Tibial artery (tissue), 4 donors: Measurements from ENCODE around the gene GRIN2A.

Experiments used
- DNase-seq, 2 donors: peaks; one replicate each; pipeline ENCODE4 v3.0.0-alpha.2; 2019
- H3K27ac ChIP-seq, 2 donors: fragments of 200-600 bp; sonication (generic) in 1 of 2; 1 replicate in 1 of 2; 2 replicates in 1 of 2; pipeline ENCODE4 v1.5.1; 2018 to 2019; ENCODE audit warnings: mild to moderate bottlenecking in 1 of 2
- H3K27me3 ChIP-seq, 2 donors: fragments of 200-600 bp; sonication (generic) in 1 of 2; one replicate each; pipeline versions ENCODE4 v1.5.1 to v1.6.0; 2016 to 2019
- H3K36me3 ChIP-seq, 3 donors: fragments of 200-600 bp; sonication (generic) in 2 of 3; one replicate each; pipeline ENCODE4 v1.5.1; 2016 to 2019; ENCODE audit warnings: mild to moderate bottlenecking in 2 of 3
- H3K4me1 ChIP-seq, 4 donors: fragments of 200-600 bp; sonication (generic) in 2 of 4; 1 replicate in 3 of 4; 2 replicates in 1 of 4; pipeline ENCODE4 v1.5.1; 2016 to 2019
- H3K4me3 ChIP-seq, 2 donors: fragments of 200-600 bp; sonication (generic) in 1 of 2; 1 replicate in 1 of 2; 2 replicates in 1 of 2; pipeline ENCODE4 v1.5.1; 2018 to 2019; ENCODE audit warnings: mild to moderate bottlenecking in 2 of 2
- H3K9me3 ChIP-seq, 3 donors: fragments of 200-600 bp; sonication (generic) in 1 of 3; one replicate each; pipeline ENCODE4 v1.5.1; 2016 to 2019
- CTCF ChIP-seq, 2 experiments: fragments of 200-600 bp in 1 of 2; fragments of 450-650 bp in 1 of 2; IDR thresholded peaks; one replicate each; pipeline ENCODE4 v1.5.1; 2017 to 2019; ENCODE audit warnings: antibody characterized with exemption in 2 of 2, mild to moderate bottlenecking in 1 of 2, moderate library complexity in 1 of 2
- intact Hi-C: fragments of 100-400 bp; cut with DNase I; formaldehyde crosslinking; loops from one replicate; pipeline ENCODE4 v1.15.0; 2023; ENCODE audit warnings: low total_unique reads

GRIN2A gene

DNA sequence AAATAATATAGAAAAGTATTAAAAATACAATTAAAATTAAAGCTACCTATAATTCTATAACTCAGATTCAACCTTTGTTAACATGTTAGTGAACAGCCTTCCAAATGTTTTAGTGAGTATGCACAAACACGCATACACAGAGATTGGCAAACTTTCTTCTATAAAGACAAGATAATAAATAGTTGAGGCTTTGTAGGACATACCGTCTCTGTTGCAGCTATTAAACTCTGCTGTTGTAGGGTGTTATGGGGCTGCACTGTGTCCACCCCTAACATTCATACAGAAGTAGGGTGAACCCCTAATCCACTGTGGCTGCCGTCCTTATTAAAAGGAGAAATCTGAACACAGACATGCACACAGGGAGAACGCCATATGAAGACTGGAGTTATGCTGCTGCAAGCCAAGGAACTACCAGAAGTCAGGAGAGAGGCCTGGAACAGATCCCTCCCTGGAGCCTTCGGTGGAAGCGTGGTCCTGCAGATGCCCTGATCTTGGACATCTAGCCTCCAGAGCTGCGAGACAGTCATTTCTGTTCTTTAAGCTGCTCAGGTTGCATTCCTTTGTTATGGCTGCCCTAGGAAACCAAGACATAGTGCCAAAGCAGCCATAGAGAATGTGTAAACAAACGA, 383.2 kb downstream of the GRIN2A start:
- H3K27ac ChIP-seq: no peak overlapping the region
- no peak for DNase-seq
- TF ChIP-seq CTCF (IDR thresholded peaks at IDR 0.05): no peak
- H3K4me1 ChIP-seq: peaks cover 0 to 13% (median 0%) of the 10 kb centered on the region in 4 donors
- H3K36me3 ChIP-seq: no peaks in the 10 kb centered on the region
- H3K9me3 ChIP-seq: no peaks in the 10 kb centered on the region
- no peak overlapping the region for H3K4me3 ChIP-seq
- no peaks in the 10 kb centered on the region for H3K27me3 ChIP-seq
- intact Hi-C loops: no loop called here

- no peaks in the 10 kb centered on the region for H3K36me3 ChIP-seq
- no peaks in the 10 kb centered on the region for H3K9me3 ChIP-seq
- H3K27me3 ChIP-seq: no peaks in the 10 kb centered on the region
- peaks cover 0 to 13% (median 0%) of the 10 kb centered on the region in 4 donors for H3K4me1 ChIP-seq
- intact Hi-C loops: no loop called here
- no peak overlapping the region for H3K4me3 ChIP-seq
- DNase-seq: no peak
- TF ChIP-seq CTCF (IDR thresholded peaks at IDR 0.05): no peak
- H3K27ac ChIP-seq: no peak overlapping the region
Measured at GRCh38 chr16:9798474-9798873, 383.8 kb downstream of the GRIN2A start.

DNA sequence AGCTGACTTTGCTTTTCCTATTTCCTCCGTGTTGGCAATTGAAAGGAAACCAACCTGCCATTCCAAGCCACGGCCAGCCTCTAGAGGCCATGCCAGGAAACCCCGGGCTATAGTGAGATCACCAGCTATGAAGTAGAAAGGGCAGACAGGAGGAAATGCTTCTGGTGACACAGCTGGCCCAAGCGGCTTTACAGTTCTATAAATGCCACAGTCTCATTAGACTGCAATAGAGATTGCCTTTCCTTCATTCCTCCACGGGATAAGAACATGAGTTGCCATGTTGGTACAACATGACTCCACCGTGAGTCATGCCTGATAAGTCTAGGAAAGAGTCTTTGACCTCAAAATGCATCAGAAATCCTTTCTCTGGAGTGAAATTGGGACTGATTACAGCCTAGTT, 384.9 kb downstream of the GRIN2A start:
- no peaks in the 10 kb centered on the region for H3K36me3 ChIP-seq
- H3K27me3 ChIP-seq: no peaks in the 10 kb centered on the region
- intact Hi-C loops: no loop called here
- TF ChIP-seq CTCF (IDR thresholded peaks at IDR 0.05): no peak
- H3K4me3 ChIP-seq: no peak overlapping the region
- no peak for DNase-seq
- no peak overlapping the region for H3K27ac ChIP-seq
- peaks cover 0 to 13% (median 0%) of the 10 kb centered on the region in 4 donors for H3K4me1 ChIP-seq
- H3K9me3 ChIP-seq: no peaks in the 10 kb centered on the region

DNA sequence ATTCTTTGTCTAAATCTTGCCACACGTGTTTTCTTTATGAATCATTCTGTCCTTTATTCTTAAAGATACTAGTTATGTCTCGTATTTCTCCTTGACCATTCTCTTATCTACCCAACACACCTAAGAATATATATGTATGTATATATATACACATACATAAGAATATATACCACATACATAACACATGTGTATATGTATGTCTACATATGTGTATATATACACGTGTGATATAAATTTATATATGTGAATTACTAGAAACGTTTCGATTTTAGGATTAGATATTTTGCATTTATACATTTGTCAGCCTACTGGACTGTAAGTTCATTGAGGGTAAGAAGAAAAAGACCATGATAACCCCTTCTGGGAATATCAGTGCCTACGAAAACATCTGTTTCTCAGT, 388.6 kb downstream of the GRIN2A start:
- Histone ChIP-seq H3K27ac (no peak overlapping the region), H3K36me3 (no peaks in the 10 kb centered on the region), H3K27me3 (no peaks in the 10 kb centered on the region), H3K4me3 (no peak overlapping the region), H3K4me1 (peaks cover 0 to 13% (median 0%) of the 10 kb centered on the region in 4 donors), H3K9me3 (no peaks in the 10 kb centered on the region)
- no peak for TF ChIP-seq CTCF (IDR thresholded peaks at IDR 0.05)
- DNase-seq: no peak
- intact Hi-C loops: no loop called here

GRCh38 chr16:9791556-9791955, 390.7 kb downstream of the GRIN2A start:
- no peak overlapping the region for H3K27ac ChIP-seq
- H3K27me3 ChIP-seq: no peaks in the 10 kb centered on the region
- intact Hi-C loops: no loop called here
- TF ChIP-seq CTCF (IDR thresholded peaks at IDR 0.05): no peak
- H3K9me3 ChIP-seq: no peaks in the 10 kb centered on the region
- no peaks in the 10 kb centered on the region for H3K36me3 ChIP-seq
- no peak for DNase-seq
- H3K4me1 ChIP-seq: no peaks in the 10 kb centered on the region
- no peak overlapping the region for H3K4me3 ChIP-seq

- Histone ChIP-seq H3K27me3 (no peaks in the 10 kb centered on the region), H3K36me3 (no peaks in the 10 kb centered on the region), H3K27ac (no peak overlapping the region), H3K4me3 (no peak overlapping the region), H3K4me1 (no peaks in the 10 kb centered on the region), H3K9me3 (no peaks in the 10 kb centered on the region)
- DNase-seq: no peak
- TF ChIP-seq CTCF (IDR thresholded peaks at IDR 0.05): no peak
- intact Hi-C loops: no loop called here
Measured at GRCh38 chr16:9790199-9790598, 392.0 kb downstream of the GRIN2A start.
